CD4-positive, CD25-positive, alpha-beta regulatory T cell (primary cell): ENCODE measurements around the gene SMURF1. TPM values are rescaled to one million over a fixed set of nuclear protein-coding genes. Genes with fewer than 3 reads are reported as not detected.

ENCODE experiments used
- ATAC-seq, 2 donors: fragments of 150-1000 bp; cut with Tn5 transposase; one replicate each; pipeline ENCODE4 v1.10.0; 2021; ENCODE audit warnings: low read depth in 2 of 2, moderate number of reproducible peaks in 2 of 2, moderate library complexity in 1 of 2
- DNase-seq, 3 donors: peaks; one replicate each; pipeline versions ENCODE4 v3.0.0 to v3.0.0-alpha.2; 2012 to 2022; ENCODE audit warnings: mixed read lengths in 1 of 3
- H3K27ac ChIP-seq: one replicate; pipeline ENCODE4 v1.7.0; 2013; ENCODE audit warnings: mild to moderate bottlenecking, low read length; ENCODE audit not compliant: insufficient read depth, poor library complexity, severe bottlenecking
- H3K27me3 ChIP-seq: one replicate; pipeline ENCODE4 v1.7.0; 2013; ENCODE audit warnings: low read length; ENCODE audit not compliant: control insufficient read depth, insufficient read depth
- H3K36me3 ChIP-seq: one replicate; pipeline ENCODE4 v1.7.0; 2013; ENCODE audit warnings: mild to moderate bottlenecking, low read length, moderate library complexity; ENCODE audit not compliant: control insufficient read depth, insufficient read depth
- H3K4me1 ChIP-seq: 2 replicates; pipeline ENCODE4 v1.7.0; 2013; ENCODE audit warnings: mild to moderate bottlenecking, low read length; ENCODE audit not compliant: insufficient read depth, control insufficient read depth, poor library complexity, severe bottlenecking
- H3K4me3 ChIP-seq: one replicate; pipeline ENCODE4 v1.7.0; 2013; ENCODE audit warnings: low read depth, mild to moderate bottlenecking, low read length, moderate library complexity
- H3K9me3 ChIP-seq, 2 experiments: 1 replicate in 1 of 2; 2 replicates in 1 of 2; pipeline ENCODE4 v1.7.0; 2013; ENCODE audit warnings: low read length in 2 of 2, mild to moderate bottlenecking in 1 of 2, moderate library complexity in 1 of 2; ENCODE audit not compliant: control insufficient read depth in 2 of 2
- H3K27ac Mint-ChIP-seq, 3 donors: one replicate each; pipeline ENCODE4 v1.8.0; 2020 to 2022; ENCODE audit warnings: mild to moderate bottlenecking in 3 of 3, mixed read lengths in 3 of 3, moderate library complexity in 2 of 3
- H3K27me3 Mint-ChIP-seq: one replicate; pipeline ENCODE4 v1.8.0; 2022; ENCODE audit warnings: mild to moderate bottlenecking, mixed read lengths
- H3K36me3 Mint-ChIP-seq: one replicate; pipeline ENCODE4 v1.8.0; 2020; ENCODE audit warnings: mixed read lengths
- H3K4me1 Mint-ChIP-seq, 4 donors: one replicate each; pipeline ENCODE4 v1.8.0; 2020 to 2022; ENCODE audit warnings: mixed read lengths in 4 of 4, mild to moderate bottlenecking in 1 of 4
- H3K4me3 Mint-ChIP-seq, 4 donors: one replicate each; pipeline ENCODE4 v1.8.0; 2020 to 2022; ENCODE audit warnings: mild to moderate bottlenecking in 4 of 4, mixed read lengths in 4 of 4, moderate library complexity in 3 of 4
- H3K9me3 Mint-ChIP-seq, 7 donors: one replicate each; pipeline ENCODE4 v1.8.0; 2020 to 2022; ENCODE audit warnings: mixed read lengths in 7 of 7, mild to moderate bottlenecking in 3 of 7, moderate library complexity in 2 of 7
- polyA plus RNA-seq, 4 donors: library from polyadenylated mRNA; unstranded; fragments of 300-500 nt; fragmentation: Illumina TruSeq; gene quantifications; one replicate each; pipeline ENCODE4 v1.2.3, GENCODE V29; 2021
- total RNA-seq: library from RNA; stranded (reverse); gene quantifications from one replicate; pipeline ENCODE4 v1.2.3, GENCODE V29; 2022

The SMURF1 gene
- total and polyA plus RNA-seq, 5 donors from 2014 or later: 1.3 to 35.3 (median 1.7) TPM

GRCh38 chr7:99156649-99157048, 12.7 kb upstream of the SMURF1 start:
- H3K4me1 Mint-ChIP-seq: no peaks in the 10 kb centered on the region
- no peaks in the 10 kb centered on the region for H3K4me1 ChIP-seq
- no peak for DNase-seq
- peaks cover 25% of the 10 kb centered on the region for H3K27me3 Mint-ChIP-seq
- H3K9me3 ChIP-seq: no peaks in the 10 kb centered on the region
- H3K4me3 Mint-ChIP-seq: no peak overlapping the region
- no peak overlapping the region for H3K27ac ChIP-seq
- peaks cover 3% of the 10 kb centered on the region for H3K36me3 Mint-ChIP-seq
- no peaks in the 10 kb centered on the region for H3K36me3 ChIP-seq
- no peak overlapping the region for H3K4me3 ChIP-seq
- H3K27me3 ChIP-seq: peaks cover 3% of the 10 kb centered on the region
- H3K27ac Mint-ChIP-seq: no peak overlapping the region
- no peak for ATAC-seq
- peaks cover 0 to 2% (median 0%) of the 10 kb centered on the region in 7 donors for H3K9me3 Mint-ChIP-seq

- no peak overlapping the region for H3K4me3 Mint-ChIP-seq
- peaks cover 25% of the 10 kb centered on the region for H3K27me3 Mint-ChIP-seq
- H3K4me1 Mint-ChIP-seq: no peaks in the 10 kb centered on the region
- H3K27me3 ChIP-seq: peaks cover 3% of the 10 kb centered on the region
- no peaks in the 10 kb centered on the region for H3K9me3 ChIP-seq
- H3K4me1 ChIP-seq: no peaks in the 10 kb centered on the region
- H3K36me3 ChIP-seq: no peaks in the 10 kb centered on the region
- peaks cover 3% of the 10 kb centered on the region for H3K36me3 Mint-ChIP-seq
- H3K4me3 ChIP-seq: no peak overlapping the region
- DNase-seq (no peak), ATAC-seq (no peak)
- no peak overlapping the region for H3K27ac Mint-ChIP-seq
- H3K9me3 Mint-ChIP-seq: peaks cover 0 to 2% (median 0%) of the 10 kb centered on the region in 7 donors
- no peak overlapping the region for H3K27ac ChIP-seq
These were observed 11.3 kb upstream of the SMURF1 start for GRCh38 chr7:99155211-99155610.

- ATAC-seq: no peak
- Mint-ChIP-seq H3K4me3 (peak overlapping the region in 2 of 4 donors; percentile 23 to 53), H3K4me1 (peaks cover 0 to 23% (median 9%) of the 10 kb centered on the region in 4 donors), H3K27ac (peak overlapping the region in 1 of 3 donors; percentile 7), H3K36me3 (no peaks in the 10 kb centered on the region), H3K27me3 (peaks cover 11% of the 10 kb centered on the region), H3K9me3 (peaks cover 0 to 1% (median 0%) of the 10 kb centered on the region in 7 donors)
- H3K4me3 ChIP-seq: no peak overlapping the region
- H3K4me1 ChIP-seq: peaks cover 15% of the 10 kb centered on the region
- H3K36me3 ChIP-seq: no peaks in the 10 kb centered on the region
- no peaks in the 10 kb centered on the region for H3K9me3 ChIP-seq
- peaks cover 3% of the 10 kb centered on the region for H3K27me3 ChIP-seq
- H3K27ac ChIP-seq: no peak overlapping the region
- DNase-seq: no peak
These were observed 3.1 kb upstream of the SMURF1 start for GRCh38 chr7:99146979-99147378.

GRCh38 chr7:99143521-99143852, 421 bp downstream of the SMURF1 start:
- H3K4me3 Mint-ChIP-seq: peak overlapping the region; percentile 88 to 99 (median 94)
- no peak for DNase-seq
- H3K4me1 ChIP-seq: peaks cover 22% of the 10 kb centered on the region
- H3K27ac Mint-ChIP-seq: peak overlapping the region in 2 of 3 donors; percentile 88 to 91
- H3K27ac ChIP-seq: peak overlapping the region; percentile 88
- H3K4me3 ChIP-seq: no peak overlapping the region
- no peaks in the 10 kb centered on the region for H3K36me3 Mint-ChIP-seq
- H3K27me3 Mint-ChIP-seq: peaks cover 5% of the 10 kb centered on the region
- H3K9me3 ChIP-seq: no peaks in the 10 kb centered on the region
- peaks cover 18 to 55% (median 35%) of the 10 kb centered on the region in 4 donors for H3K4me1 Mint-ChIP-seq
- no peak for ATAC-seq
- no peaks in the 10 kb centered on the region for H3K36me3 ChIP-seq
- H3K27me3 ChIP-seq: peaks cover 3% of the 10 kb centered on the region
- H3K9me3 Mint-ChIP-seq: peaks cover 0 to 1% (median 0%) of the 10 kb centered on the region in 7 donors

GRCh38 chr7:99142727-99143520, 984 bp downstream of the SMURF1 start:
- H3K36me3 ChIP-seq: no peaks in the 10 kb centered on the region
- no peaks in the 10 kb centered on the region for H3K36me3 Mint-ChIP-seq
- H3K9me3 Mint-ChIP-seq: peaks cover 0 to 1% (median 0%) of the 10 kb centered on the region in 7 donors
- H3K4me1 Mint-ChIP-seq: peaks cover 24 to 61% (median 36%) of the 10 kb centered on the region in 4 donors
- H3K4me1 ChIP-seq: peaks cover 22% of the 10 kb centered on the region
- peaks cover 5% of the 10 kb centered on the region for H3K27me3 Mint-ChIP-seq
- H3K4me3 ChIP-seq: peak overlapping the region; percentile 70
- peak overlapping the region; percentile 88 for H3K27ac ChIP-seq
- no peaks in the 10 kb centered on the region for H3K9me3 ChIP-seq
- peak overlapping the region; percentile 88 to 92 (median 91) for H3K27ac Mint-ChIP-seq
- peak; percentile 87 to 90 (median 90) for DNase-seq
- peak overlapping the region; percentile 88 to 99 (median 94) for H3K4me3 Mint-ChIP-seq
- H3K27me3 ChIP-seq: peaks cover 3% of the 10 kb centered on the region
- peak; percentile 52 to 55 for ATAC-seq

- H3K27me3 Mint-ChIP-seq: peaks cover 5% of the 10 kb centered on the region
- ATAC-seq (peak; percentile 44 to 49), DNase-seq (peak; percentile 63 to 75 (median 68))
- H3K4me3 Mint-ChIP-seq: peak overlapping the region; percentile 88 to 99 (median 94)
- H3K4me1 ChIP-seq: peaks cover 22% of the 10 kb centered on the region
- peaks cover 25 to 69% (median 41%) of the 10 kb centered on the region in 4 donors for H3K4me1 Mint-ChIP-seq
- H3K36me3 ChIP-seq: peaks cover 2% of the 10 kb centered on the region
- H3K9me3 Mint-ChIP-seq: peaks cover 0 to under 1% (median 0%) of the 10 kb centered on the region in 7 donors
- H3K27ac ChIP-seq: peak overlapping the region; percentile 88
- peak overlapping the region; percentile 82 for H3K4me3 ChIP-seq
- peaks cover under 1% of the 10 kb centered on the region for H3K27me3 ChIP-seq
- H3K36me3 Mint-ChIP-seq: no peaks in the 10 kb centered on the region
- peak overlapping the region; percentile 91 to 99 (median 99) for H3K27ac Mint-ChIP-seq
- H3K9me3 ChIP-seq: no peaks in the 10 kb centered on the region
These were observed 1.8 kb downstream of the SMURF1 start for GRCh38 chr7:99141841-99142726.

GRCh38 chr7:99141334-99141733, 2.6 kb downstream of the SMURF1 start:
- Mint-ChIP-seq H3K36me3 (no peaks in the 10 kb centered on the region), H3K4me3 (peak overlapping the region; percentile 88 to 99 (median 94)), H3K27ac (peak overlapping the region in 2 of 3 donors; percentile 69 to 91), H3K4me1 (peaks cover 25 to 73% (median 43%) of the 10 kb centered on the region in 4 donors), H3K27me3 (peaks cover 5% of the 10 kb centered on the region), H3K9me3 (no peaks in the 10 kb centered on the region)
- DNase-seq (peak in 2 of 3 donors; percentile 35 to 45), ATAC-seq (no peak)
- Histone ChIP-seq H3K4me1 (peaks cover 22% of the 10 kb centered on the region), H3K27me3 (no peaks in the 10 kb centered on the region), H3K36me3 (peaks cover 2% of the 10 kb centered on the region), H3K9me3 (no peaks in the 10 kb centered on the region), H3K4me3 (peak overlapping the region; percentile 82), H3K27ac (peak overlapping the region; percentile 88)
